LNCaP clone FGC (cell line): Measurements from ENCODE around the gene FN3KRP.

ENCODE experiments used
- DNase-seq: peaks from one replicate; pipeline ENCODE4 v3.0.0-alpha.2; 2011; ENCODE audit warnings: low read depth
- H3K4me3 ChIP-seq: 2 replicates; pipeline ENCODE4 v1.5.1; 2011; ENCODE audit warnings: mild to moderate bottlenecking, low read depth, low read length, control low read depth
- CTCF ChIP-seq: IDR thresholded peaks from 2 replicates; pipeline ENCODE4 v1.5.1; 2012; ENCODE audit warnings: mild to moderate bottlenecking; ENCODE audit not compliant: control insufficient read depth, insufficient read depth; ENCODE audit errors: extremely low read depth

The FN3KRP gene

GRCh38 chr17:82683534-82683933, 33.0 kb upstream of the FN3KRP start:
- H3K4me3 ChIP-seq: no peak overlapping the region
- TF ChIP-seq CTCF: no peak
- DNase-seq: no peak

GRCh38 chr17:82684228-82684841, 32.2 kb upstream of the FN3KRP start:
- DNase-seq: no peak

GRCh38 chr17:82685291-82685690, 31.2 kb upstream of the FN3KRP start:
- H3K4me3 ChIP-seq: no peak overlapping the region
- no peak for TF ChIP-seq CTCF
- DNase-seq: no peak

More at GRCh38 chr17:82684228-82684841, 32.2 kb upstream of the FN3KRP start:
- TF ChIP-seq CTCF: no peak
- no peak overlapping the region for H3K4me3 ChIP-seq

- H3K4me3 ChIP-seq: no peak overlapping the region
- DNase-seq: no peak
- no peak for TF ChIP-seq CTCF
Observed at GRCh38 chr17:82686366-82687324, 29.9 kb upstream of the FN3KRP start.

GRCh38 chr17:82687375-82687861, 29.1 kb upstream of the FN3KRP start:
- no peak for TF ChIP-seq CTCF
- H3K4me3 ChIP-seq: no peak overlapping the region

GRCh38 chr17:82687871-82688270, 28.6 kb upstream of the FN3KRP start:
- no peak for TF ChIP-seq CTCF
- no peak for DNase-seq
- H3K4me3 ChIP-seq: no peak overlapping the region

More at GRCh38 chr17:82687375-82687861, 29.1 kb upstream of the FN3KRP start:
- peak; percentile 1 for DNase-seq
